ENCODE data around the gene NELFB. TPM values are rescaled to one million over a fixed set of nuclear protein-coding genes. Genes with fewer than 3 reads are reported as not detected.

Gene NELFB
- total and polyA plus RNA-seq, 4 donors = 21.7 to 47.9 (median 38.2) TPM

DNA sequence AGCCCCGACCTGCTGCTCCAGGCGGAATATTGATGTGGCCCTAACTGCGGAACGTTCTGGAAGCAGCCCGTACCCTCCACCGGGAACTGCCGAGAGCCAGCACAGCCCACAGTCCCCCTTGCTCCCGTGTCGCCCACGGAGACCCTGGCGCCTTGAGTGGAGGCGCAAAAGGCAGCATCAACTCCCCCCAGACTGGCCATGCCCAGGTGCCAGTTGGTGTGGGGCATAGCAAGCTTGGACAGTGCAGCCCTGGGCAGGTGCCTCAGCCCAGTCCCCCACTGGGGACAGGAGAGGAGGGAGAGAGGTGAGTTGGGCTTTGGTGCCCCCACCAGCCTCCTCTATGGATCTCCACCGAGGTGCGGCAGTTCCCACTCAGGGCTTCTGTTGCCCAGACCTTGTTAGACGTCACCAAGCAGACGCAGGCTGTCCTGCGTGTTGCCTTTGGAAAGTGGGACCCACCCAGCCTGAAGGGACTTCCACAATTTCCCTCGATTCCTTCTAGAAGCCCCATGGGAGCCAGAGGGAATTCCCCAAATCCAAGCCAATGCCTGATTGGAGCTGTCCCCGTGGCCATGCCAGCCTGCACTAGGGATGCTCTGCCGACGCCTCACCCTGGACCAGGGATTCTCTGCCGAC lies 66.7 kb downstream of the NELFB start:
- peak in 1 of 2 donors; percentile 32 for DNase-seq
- Histone ChIP-seq H3K9me3 (ENCODE audit: control insufficient read depth, low read length) (no peaks in the 10 kb centered on the region), H3K4me3 (ENCODE audit: low read length in 2 of 2) (no peak overlapping the region), H3K4me1 (ENCODE audit: control insufficient read depth in 1 of 2, insufficient read depth in 2 of 2, low read length in 2 of 2) (no peaks in the 10 kb centered on the region), H3K27me3 (ENCODE audit: control insufficient read depth in 1 of 2, insufficient read depth in 2 of 2, low read length in 1 of 2) (no peaks in the 10 kb centered on the region), H3K27ac (ENCODE audit: low read depth in 1 of 2, low read length in 2 of 2) (no peak overlapping the region), H3K36me3 (ENCODE audit: control insufficient read depth in 1 of 2, insufficient read depth in 2 of 2, low read length in 1 of 2) (no peaks in the 10 kb centered on the region)
- 89 to 91% methylated on average over 22 of the region's 22 CpGs for WGBS, 2 donors
- no peak for ATAC-seq (ENCODE audit: low FRiP score)
- intact Hi-C loops (cut with DNase I) = no loop called here

Other genes with a start within 250 kb of the NELFB start
- gene ABCA2, start 227.1 kb upstream of the NELFB start, total RNA-seq = 10 to 100 TPM; 27.3 to 60.0 TPM
- gene ABCA2, start 227.1 kb upstream of the NELFB start, polyA plus RNA-seq = 10 to 100 TPM in 1 of 2 donors, 1 to 10 TPM in 1; 9.0 to 48.1 TPM
- under 1 TPM; 0.27 to 0.68 TPM for gene FUT7, start 223.2 kb upstream of the NELFB start, total RNA-seq
- gene FUT7, start 223.2 kb upstream of the NELFB start, polyA plus RNA-seq = not detected
- gene NPDC1, start 209.2 kb upstream of the NELFB start, total RNA-seq = 100 to 1,000 TPM in 1 of 2 donors, 10 to 100 TPM in 1; 99.3 to 217 TPM
- gene NPDC1, start 209.2 kb upstream of the NELFB start, polyA plus RNA-seq = 100 to 1,000 TPM in 1 of 2 donors, 10 to 100 TPM in 1; 26.5 to 190 TPM
- gene ENTPD2, start 201.3 kb upstream of the NELFB start, total RNA-seq = 1 to 10 TPM in 1 of 2 donors, under 1 TPM in 1; 0.16 to 1.7 TPM
- not detected for gene ENTPD2, start 201.3 kb upstream of the NELFB start, polyA plus RNA-seq
- under 1 TPM; 0.26 to 0.60 TPM for gene SAPCD2, start 184.8 kb upstream of the NELFB start, total RNA-seq
- under 1 TPM in 1 of 2 donors, not detected in 1; 0.50 TPM for gene SAPCD2, start 184.8 kb upstream of the NELFB start, polyA plus RNA-seq
- 10 to 100 TPM in 1 of 2 donors, 1 to 10 TPM in 1; 7.9 to 20.6 TPM for gene UAP1L1, start 177.8 kb upstream of the NELFB start, total RNA-seq
- gene UAP1L1, start 177.8 kb upstream of the NELFB start, polyA plus RNA-seq = 10 to 100 TPM in 1 of 2 donors, 1 to 10 TPM in 1; 4.1 to 13.2 TPM
- gene MAN1B1, start 168.3 kb upstream of the NELFB start, total RNA-seq = 10 to 100 TPM; 28.4 to 52.2 TPM
- gene MAN1B1, start 168.3 kb upstream of the NELFB start, polyA plus RNA-seq = 100 to 1,000 TPM in 1 of 2 donors, 10 to 100 TPM in 1; 21.2 to 104 TPM
- 100 to 1,000 TPM in 1 of 2 donors, 10 to 100 TPM in 1; 97.4 to 153 TPM for gene DPP7, start 140.6 kb upstream of the NELFB start, total RNA-seq
- 100 to 1,000 TPM in 1 of 2 donors, 10 to 100 TPM in 1; 98.8 to 598 TPM for gene DPP7, start 140.6 kb upstream of the NELFB start, polyA plus RNA-seq
- not detected for gene GRIN1, start 116.2 kb upstream of the NELFB start, total RNA-seq
- not detected for gene GRIN1, start 116.2 kb upstream of the NELFB start, polyA plus RNA-seq
- gene LRRC26, start 85.3 kb upstream of the NELFB start, total RNA-seq = not detected
- gene LRRC26, start 85.3 kb upstream of the NELFB start, polyA plus RNA-seq = not detected
- not detected for gene TMEM210, start 83.3 kb upstream of the NELFB start, total RNA-seq
- not detected for gene TMEM210, start 83.3 kb upstream of the NELFB start, polyA plus RNA-seq
- 10 to 100 TPM; 38.7 to 54.0 TPM for gene ANAPC2, start 66.8 kb upstream of the NELFB start, total RNA-seq
- 10 to 100 TPM; 13.3 to 84.5 TPM for gene ANAPC2, start 66.8 kb upstream of the NELFB start, polyA plus RNA-seq
- 10 to 100 TPM; 30.5 to 37.4 TPM for gene SSNA1, start 66.7 kb upstream of the NELFB start, total RNA-seq
- 10 to 100 TPM; 77.0 to 87.1 TPM for gene SSNA1, start 66.7 kb upstream of the NELFB start, polyA plus RNA-seq
- 1 to 10 TPM; 4.3 to 5.9 TPM for gene TPRN, start 54.6 kb upstream of the NELFB start, total RNA-seq
- gene TPRN, start 54.6 kb upstream of the NELFB start, polyA plus RNA-seq = 10 to 100 TPM in 1 of 2 donors, 1 to 10 TPM in 1; 5.5 to 10.8 TPM
- gene TMEM203, start 49.7 kb upstream of the NELFB start, total RNA-seq = 10 to 100 TPM; 21.5 to 25.7 TPM
- 10 to 100 TPM; 25.9 to 27.5 TPM for gene TMEM203, start 49.7 kb upstream of the NELFB start, polyA plus RNA-seq
- gene NDOR1, start 49.6 kb upstream of the NELFB start, total RNA-seq = 10 to 100 TPM; 10.0 to 14.2 TPM
- 10 to 100 TPM in 1 of 2 donors, 1 to 10 TPM in 1; 3.0 to 20.4 TPM for gene NDOR1, start 49.6 kb upstream of the NELFB start, polyA plus RNA-seq
- 1 to 10 TPM; 2.2 to 3.4 TPM for gene RNF208, start 33.1 kb upstream of the NELFB start, total RNA-seq
- gene RNF208, start 33.1 kb upstream of the NELFB start, polyA plus RNA-seq = 10 to 100 TPM in 1 of 2 donors, 1 to 10 TPM in 1; 2.9 to 11.8 TPM
- gene CYSRT1, start 30.2 kb upstream of the NELFB start, total RNA-seq = not detected
- 1 to 10 TPM in 1 of 2 donors, not detected in 1; 1.1 TPM for gene CYSRT1, start 30.2 kb upstream of the NELFB start, polyA plus RNA-seq
- gene RNF224, start 27.8 kb upstream of the NELFB start, total RNA-seq = not detected
- gene RNF224, start 27.8 kb upstream of the NELFB start, polyA plus RNA-seq = under 1 TPM; 0.08 to 0.25 TPM
- gene SLC34A3, start 24.4 kb upstream of the NELFB start, total RNA-seq = not detected
- not detected for gene SLC34A3, start 24.4 kb upstream of the NELFB start, polyA plus RNA-seq
- gene TUBB4B, start 14.0 kb upstream of the NELFB start, total RNA-seq = 100 to 1,000 TPM in 1 of 2 donors, 10 to 100 TPM in 1; 86.9 to 152 TPM
- gene TUBB4B, start 14.0 kb upstream of the NELFB start, polyA plus RNA-seq = 100 to 1,000 TPM in 1 of 2 donors, 10 to 100 TPM in 1; 94.2 to 128 TPM
- not detected for gene STPG3, start 4.0 kb upstream of the NELFB start, total RNA-seq
- gene STPG3, start 4.0 kb upstream of the NELFB start, polyA plus RNA-seq = not detected
- gene TOR4A, start 22.4 kb downstream of the NELFB start, total RNA-seq = 10 to 100 TPM; 10.4 to 14.0 TPM
- gene TOR4A, start 22.4 kb downstream of the NELFB start, polyA plus RNA-seq = 1 to 10 TPM; 2.6 to 6.0 TPM
- gene NRARP, start 46.9 kb downstream of the NELFB start, total RNA-seq = 10 to 100 TPM; 13.3 to 26.6 TPM
- gene NRARP, start 46.9 kb downstream of the NELFB start, polyA plus RNA-seq = under 1 TPM; 0.50 to 0.97 TPM
- 10 to 100 TPM; 21.9 to 38.2 TPM for gene EXD3, start 167.8 kb downstream of the NELFB start, total RNA-seq
- 10 to 100 TPM; 15.9 to 96.8 TPM for gene EXD3, start 167.8 kb downstream of the NELFB start, polyA plus RNA-seq
- gene NOXA1, start 168.1 kb downstream of the NELFB start, total RNA-seq = 1 to 10 TPM; 4.1 to 8.5 TPM
- gene NOXA1, start 168.1 kb downstream of the NELFB start, polyA plus RNA-seq = 10 to 100 TPM in 1 of 2 donors, 1 to 10 TPM in 1; 2.9 to 12.6 TPM
- not detected for gene ENTPD8, start 186.0 kb downstream of the NELFB start, total RNA-seq
- gene ENTPD8, start 186.0 kb downstream of the NELFB start, polyA plus RNA-seq = 1 to 10 TPM in 1 of 2 donors, not detected in 1; 3.1 TPM
- gene NSMF, start 204.0 kb downstream of the NELFB start, total RNA-seq = 10 to 100 TPM; 76.8 to 78.2 TPM
- 100 to 1,000 TPM in 1 of 2 donors, 10 to 100 TPM in 1; 75.5 to 154 TPM for gene NSMF, start 204.0 kb downstream of the NELFB start, polyA plus RNA-seq

Measured in aorta (tissue), 5 donors.